GM12874 (cell line): ENCODE measurements around the gene CSNK1G1.
A peak's percentile ranks its signal among the peaks of the same experiment; 100 is the strongest.

Experiments used
- TF ChIP-seq, protein P1 (sequence below): IDR thresholded peaks from 2 replicates; pipeline ENCODE4 v1.5.1; 2011; ENCODE audit warnings: low read depth, mild to moderate bottlenecking, control low read depth, low read length, moderate library complexity; ENCODE audit not compliant: insufficient read depth

Gene CSNK1G1

DNA sequence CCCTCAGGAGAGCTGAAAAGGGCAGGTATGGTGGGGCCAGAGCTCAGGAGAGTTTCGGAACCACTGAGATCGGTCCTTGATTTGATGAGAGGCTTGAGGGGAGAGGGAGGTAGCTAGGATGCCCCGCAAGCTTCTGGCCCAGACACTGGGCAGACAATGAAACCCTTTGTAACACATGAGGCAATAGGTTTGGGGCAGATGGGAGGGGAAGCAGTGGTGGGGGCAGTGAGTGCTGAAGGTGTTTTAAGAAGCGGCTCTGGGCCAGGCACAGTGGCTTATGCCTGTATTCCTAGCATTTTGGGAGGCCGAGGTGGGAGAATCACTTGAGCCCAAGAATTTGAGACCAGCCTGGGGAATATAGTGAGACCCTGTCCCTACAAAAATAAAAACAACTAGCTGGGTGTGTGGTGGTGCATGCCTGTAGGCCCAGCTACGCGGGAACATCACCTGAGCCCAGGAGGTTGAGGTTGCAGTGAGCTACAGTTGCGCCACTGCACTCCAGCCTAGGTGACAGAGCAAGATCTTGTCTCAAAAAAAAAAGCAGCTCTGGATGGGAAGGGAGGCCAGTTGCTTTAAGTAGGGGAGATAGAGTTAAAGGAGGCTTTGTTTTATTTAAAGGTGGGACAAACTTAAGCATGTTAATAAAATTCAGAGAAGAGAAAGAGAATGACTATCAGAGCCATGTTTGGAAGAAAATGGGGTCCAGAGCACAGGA lies 214.0 kb downstream of the CSNK1G1 start:
- TF ChIP-seq, protein P1, sequence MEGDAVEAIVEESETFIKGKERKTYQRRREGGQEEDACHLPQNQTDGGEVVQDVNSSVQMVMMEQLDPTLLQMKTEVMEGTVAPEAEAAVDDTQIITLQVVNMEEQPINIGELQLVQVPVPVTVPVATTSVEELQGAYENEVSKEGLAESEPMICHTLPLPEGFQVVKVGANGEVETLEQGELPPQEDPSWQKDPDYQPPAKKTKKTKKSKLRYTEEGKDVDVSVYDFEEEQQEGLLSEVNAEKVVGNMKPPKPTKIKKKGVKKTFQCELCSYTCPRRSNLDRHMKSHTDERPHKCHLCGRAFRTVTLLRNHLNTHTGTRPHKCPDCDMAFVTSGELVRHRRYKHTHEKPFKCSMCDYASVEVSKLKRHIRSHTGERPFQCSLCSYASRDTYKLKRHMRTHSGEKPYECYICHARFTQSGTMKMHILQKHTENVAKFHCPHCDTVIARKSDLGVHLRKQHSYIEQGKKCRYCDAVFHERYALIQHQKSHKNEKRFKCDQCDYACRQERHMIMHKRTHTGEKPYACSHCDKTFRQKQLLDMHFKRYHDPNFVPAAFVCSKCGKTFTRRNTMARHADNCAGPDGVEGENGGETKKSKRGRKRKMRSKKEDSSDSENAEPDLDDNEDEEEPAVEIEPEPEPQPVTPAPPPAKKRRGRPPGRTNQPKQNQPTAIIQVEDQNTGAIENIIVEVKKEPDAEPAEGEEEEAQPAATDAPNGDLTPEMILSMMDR = no peak

GRCh38 chr15:64138331-64138941 lies 217.5 kb downstream of the CSNK1G1 start:
- TF ChIP-seq, protein P1 = no peak

- TF ChIP-seq, protein P1 = 0 out of 2 replicates have a peak, but pooled peaks have one; percentile 18
These were observed 218.6 kb downstream of the CSNK1G1 start for GRCh38 chr15:64137226-64137833.

DNA sequence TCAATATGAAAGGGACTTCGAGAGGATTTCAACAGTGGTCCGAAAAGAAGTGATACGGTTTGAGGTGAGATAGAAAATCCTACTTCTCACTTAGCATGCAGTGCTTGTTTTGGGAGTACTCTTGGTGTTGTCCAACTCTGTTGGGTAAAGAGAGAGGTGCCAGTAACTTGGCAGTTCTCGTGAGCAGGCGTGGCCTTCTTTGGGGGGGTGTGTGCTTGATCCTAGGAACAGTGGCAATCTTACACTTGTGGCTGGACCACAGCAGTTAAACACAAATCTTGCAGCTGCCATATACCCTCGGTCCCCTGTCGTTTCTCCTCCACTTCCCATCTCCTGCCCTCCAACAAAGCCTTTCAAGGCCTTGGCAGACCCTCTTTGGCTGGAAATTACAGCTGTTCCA lies 219.6 kb downstream of the CSNK1G1 start:
- TF ChIP-seq, protein P1 = no peak

GRCh38 chr15:64134345-64134829 lies 221.6 kb downstream of the CSNK1G1 start:
- TF ChIP-seq, protein P1 = no peak

DNA sequence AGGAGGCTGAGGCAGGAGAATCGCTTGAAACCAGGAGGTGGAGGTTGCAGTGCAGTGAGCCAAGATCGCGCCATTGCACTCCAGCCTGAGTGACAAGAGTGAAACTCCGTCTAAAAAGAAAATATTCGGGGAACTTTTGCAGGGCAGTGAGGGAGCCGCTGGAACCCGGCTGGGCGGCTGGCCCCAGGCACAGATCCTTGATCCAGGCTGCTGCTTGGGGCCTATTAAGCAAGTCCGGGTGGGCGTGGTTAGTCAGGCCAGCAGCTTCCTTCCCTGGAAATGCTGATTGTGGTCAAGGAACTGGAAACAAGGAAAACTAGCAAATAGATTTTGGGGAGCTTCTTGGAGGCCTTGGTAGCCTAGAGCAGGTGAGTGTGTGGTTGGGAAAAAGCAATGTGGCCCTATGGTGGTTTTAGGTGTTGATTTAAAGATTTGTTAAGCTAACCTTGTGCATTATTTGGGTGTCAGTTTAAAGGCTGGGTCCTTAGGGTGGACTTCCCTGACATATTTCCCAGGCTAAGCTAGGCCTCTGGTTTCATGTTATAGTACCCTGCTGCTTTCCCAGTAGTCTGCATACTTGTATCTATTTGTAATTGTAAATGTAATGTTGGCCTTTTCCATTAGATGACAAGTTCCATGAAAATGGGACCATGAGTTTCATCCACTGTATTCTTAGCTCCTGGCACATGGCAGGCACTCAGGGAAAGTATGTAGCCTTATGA lies 222.2 kb downstream of the CSNK1G1 start:
- TF ChIP-seq, protein P1 = no peak

- TF ChIP-seq, protein P1 = no peak
These were observed 223.8 kb downstream of the CSNK1G1 start for GRCh38 chr15:64132217-64132616.
